Endometrium (tissue), 2 donors: Measurements from ENCODE around the gene PTPN7.
"Not testable (repeated sequence)": the region's sequence is repeated elsewhere in the genome, so short reads cannot be mapped to it uniquely, and the experiment has no call there.

Source experiments
- FAIRE-seq: peaks from 2 replicates; lab custom pipeline; 2012; peaks lifted over from hg19 to GRCh38; lab: Jason Lieb, UNC
- donor health status: control.
- donor health status: control.

Gene PTPN7

DNA sequence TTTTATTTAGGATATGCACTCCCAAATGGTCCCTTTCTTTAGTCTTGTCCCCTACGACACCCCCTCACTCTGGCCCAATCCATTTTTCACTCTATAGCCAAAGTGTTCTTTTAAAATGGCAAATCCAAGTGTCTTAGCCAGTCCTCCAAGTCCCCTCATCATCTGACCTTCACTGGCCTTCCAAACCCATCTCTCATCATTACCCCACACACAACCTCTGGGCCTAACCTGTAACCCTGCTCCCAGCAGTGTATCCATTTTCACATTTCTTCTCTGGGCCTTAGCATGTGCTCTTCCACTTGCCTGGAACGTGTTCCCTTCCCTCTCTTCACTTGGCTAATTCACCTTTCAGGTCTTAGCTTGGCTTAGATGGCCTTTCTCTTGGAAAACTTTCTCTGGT, 9.4 kb downstream of the PTPN7 start:
- FAIRE-seq = no peak

DNA sequence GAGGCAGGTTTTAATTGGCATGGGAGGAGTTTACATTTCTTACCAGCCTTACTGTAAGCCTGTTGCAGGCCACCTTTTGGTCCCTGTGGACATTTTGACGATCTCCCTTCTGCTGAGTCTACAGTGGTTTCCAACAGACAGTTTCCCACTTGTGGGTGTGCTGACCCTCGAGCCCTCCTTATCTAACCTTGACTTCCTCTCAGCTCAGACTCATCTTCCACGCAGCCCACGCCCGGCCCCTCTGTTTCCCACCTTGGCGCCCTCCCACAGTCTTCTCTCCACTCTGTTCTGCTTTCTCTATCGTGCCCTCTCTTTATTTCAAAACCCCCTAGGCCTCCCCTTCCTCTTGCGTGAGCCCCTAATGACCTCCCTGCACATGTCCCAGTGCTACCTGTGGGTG, 9.8 kb downstream of the PTPN7 start:
- FAIRE-seq = no peak

DNA sequence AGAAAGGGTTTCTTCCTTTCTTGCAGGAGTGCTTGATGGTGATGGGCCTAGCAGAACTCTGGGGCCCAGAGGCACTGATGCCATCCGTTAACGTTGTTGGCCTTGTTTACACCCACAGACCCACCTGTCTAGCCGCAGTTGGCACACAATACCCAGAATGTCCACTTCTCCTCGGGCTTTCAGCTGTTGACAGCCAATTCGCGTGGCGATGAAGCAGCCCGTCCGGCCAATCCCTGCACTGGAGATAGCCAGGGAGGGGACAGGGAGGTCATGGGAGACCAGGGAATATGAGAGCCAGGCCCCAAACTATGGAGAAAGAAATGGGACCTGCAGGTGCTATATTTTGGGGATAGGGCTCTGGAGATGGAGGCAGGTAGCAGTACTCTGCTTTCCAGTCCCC, 10.2 kb downstream of the PTPN7 start:
- FAIRE-seq = no peak

DNA sequence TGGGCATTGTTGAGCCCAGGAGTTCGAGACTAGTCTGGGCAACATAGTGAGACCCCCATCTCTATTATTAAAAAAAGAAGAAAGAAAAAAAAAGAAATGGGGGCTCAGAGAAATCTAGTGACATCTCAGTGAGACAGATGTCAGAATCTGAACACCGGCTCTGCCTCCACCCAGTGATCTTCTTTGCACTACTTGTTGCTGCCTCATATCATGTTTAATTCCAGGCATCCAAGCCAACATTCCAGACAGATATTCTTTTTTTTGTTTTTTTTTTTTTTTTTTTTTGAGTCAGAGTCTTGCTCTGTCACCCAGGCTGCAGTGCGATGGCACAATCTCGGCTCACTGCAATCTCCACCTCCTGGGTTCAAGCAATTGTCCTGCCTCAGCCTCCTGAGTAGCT, 10.8 kb downstream of the PTPN7 start:
- FAIRE-seq = no peak

DNA sequence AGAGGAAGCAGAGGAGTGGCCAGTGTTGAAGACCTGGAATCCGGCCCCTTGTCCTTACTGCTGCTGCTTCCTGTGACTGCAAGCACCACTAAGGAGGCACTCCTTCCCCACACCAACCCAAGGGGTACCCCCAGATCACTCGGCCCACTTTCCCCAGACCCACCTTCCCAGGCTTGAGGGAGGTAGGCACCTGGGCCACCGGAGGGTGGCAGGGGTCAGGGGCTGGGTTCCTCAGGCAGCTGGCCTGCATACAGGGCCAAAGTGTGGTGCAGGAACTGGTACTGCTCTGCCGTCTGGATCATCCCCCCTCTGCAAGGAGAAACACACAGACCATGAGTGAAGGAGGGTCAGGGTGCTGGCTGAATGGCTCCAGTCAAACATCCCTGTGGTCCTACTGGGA, 12.0 kb downstream of the PTPN7 start:
- FAIRE-seq = no peak

DNA sequence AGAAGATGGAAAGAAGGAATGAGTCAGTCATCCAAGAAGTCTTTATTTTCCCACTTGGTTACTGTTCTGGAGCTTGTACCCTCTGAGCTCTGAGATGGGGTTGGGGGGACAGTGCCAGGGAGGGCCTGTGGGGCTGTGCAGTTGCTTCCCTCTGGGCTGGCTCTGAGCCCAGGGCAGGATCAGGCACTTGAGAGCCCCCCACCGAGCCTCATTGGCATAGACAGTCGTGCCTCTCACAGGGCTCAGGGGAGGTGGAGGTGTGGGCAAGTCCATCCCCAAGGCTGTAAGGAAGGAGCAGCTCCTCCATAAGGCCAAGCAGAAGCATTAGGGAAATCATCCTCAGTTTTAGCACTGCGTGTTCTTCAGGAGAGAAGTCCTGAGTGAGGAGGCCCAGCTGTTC, 13.4 kb downstream of the PTPN7 start:
- no peak for FAIRE-seq

DNA sequence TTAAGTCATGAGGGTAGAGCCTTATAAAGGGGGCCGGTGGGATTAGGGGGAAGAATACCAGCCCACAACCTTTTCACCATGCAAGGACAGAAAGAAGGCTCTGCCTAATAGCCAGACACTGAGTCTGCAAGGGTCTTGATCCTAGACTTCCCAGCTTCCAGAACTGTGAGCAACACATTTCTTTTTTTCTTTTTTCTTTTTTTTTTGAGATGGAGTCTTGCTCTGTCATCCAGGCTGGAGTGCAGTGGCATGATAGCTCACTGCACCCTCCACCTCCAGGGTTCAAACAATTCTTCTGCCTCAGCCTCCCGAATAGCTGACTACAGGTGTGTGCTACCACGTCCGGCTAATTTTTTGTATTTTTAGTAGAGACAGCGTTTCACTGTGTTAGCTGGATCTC, 14.1 kb downstream of the PTPN7 start:
- no peak for FAIRE-seq

DNA sequence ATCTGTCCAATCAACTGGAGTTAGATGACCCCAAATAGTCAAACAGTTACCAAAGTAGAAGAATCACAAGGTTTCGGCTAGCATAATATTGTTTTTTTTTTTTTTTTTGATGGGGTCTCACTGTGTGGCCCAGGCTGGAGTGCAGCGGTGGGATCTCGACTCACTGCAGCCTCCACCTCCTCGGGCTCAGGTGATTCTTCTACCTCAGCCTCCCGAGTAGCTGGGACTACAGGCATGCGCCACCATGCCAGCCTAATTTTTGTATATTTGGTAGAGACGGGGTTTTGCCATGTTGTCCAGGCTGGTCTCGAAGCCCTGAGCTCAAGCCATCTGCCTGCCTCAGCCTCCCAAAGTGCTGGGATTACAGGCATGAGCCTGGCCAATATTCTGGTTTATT, 14.7 kb downstream of the PTPN7 start:
- not testable (repeated sequence) for FAIRE-seq

DNA sequence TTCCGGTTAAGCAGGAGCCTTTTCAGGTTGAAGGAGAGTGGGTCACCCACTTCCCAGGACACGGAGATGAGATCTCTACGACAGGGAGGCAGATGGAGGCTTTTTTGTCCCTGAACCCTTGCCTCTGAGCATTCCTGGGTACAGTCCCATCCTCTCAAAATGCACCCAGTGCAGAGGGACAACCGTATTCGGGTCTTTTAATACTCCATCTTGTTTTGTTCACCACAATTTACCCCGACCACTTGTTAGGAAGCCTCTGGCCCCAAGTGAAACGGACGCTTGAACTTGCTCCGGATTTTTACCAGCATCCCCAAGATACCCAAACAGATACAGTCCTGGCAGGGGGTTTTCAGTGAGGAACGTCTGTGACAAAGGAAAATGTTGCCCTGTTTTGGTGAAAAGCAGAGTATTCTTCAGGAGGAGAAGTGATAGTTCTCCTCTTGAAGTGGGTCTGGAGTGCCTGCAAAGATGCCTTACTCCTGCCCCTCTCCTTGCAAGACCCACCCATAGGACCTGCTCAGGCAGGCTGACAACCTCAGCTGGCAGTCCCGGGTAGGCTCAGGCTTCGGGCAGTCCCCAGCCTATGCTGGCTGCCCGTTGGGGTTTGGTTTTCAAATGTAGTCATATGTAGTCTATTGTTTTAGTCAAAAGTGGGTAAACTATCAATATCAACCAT, 15.2 kb downstream of the PTPN7 start:
- FAIRE-seq = no peak

DNA sequence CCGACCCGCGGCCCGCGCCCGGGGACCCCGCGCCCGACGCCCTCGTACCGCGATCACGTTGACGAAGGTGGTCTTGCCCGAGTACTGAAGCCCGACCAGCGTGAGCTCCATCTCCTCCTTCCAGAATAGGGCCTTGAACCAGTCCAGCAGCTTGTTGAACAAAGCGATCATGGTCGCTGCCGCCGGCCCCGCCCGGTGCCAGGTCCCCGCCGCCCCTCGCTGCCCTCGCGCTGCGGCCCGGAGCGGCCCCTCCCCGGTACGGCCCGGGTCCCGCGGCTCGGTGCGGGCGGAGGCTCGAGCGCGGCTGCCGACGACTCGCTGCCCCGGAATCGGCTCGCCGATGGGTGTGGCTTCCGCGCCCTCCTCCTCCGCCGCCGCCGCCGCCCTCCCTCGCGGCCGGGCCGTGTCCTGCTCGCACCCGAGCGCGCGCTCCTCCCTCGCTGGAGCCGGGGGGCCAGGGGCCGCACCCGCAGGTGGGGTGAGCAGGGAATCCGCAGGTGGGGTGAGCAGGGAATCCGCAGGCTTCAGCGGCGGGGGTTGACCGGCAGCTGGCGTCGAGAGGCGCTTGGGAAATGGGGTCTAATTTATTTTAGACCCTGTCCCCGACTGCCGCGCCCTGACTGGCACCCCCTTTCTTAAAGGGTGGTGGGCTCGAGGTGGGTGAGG, 15.9 kb downstream of the PTPN7 start, which contains the start of gene ARL8A:
ARL8A (minus strand) TSS at position 336 of the 666 bp plus-strand sequence; CDS start at position 171, 165 bp downstream.
- no peak for FAIRE-seq

DNA sequence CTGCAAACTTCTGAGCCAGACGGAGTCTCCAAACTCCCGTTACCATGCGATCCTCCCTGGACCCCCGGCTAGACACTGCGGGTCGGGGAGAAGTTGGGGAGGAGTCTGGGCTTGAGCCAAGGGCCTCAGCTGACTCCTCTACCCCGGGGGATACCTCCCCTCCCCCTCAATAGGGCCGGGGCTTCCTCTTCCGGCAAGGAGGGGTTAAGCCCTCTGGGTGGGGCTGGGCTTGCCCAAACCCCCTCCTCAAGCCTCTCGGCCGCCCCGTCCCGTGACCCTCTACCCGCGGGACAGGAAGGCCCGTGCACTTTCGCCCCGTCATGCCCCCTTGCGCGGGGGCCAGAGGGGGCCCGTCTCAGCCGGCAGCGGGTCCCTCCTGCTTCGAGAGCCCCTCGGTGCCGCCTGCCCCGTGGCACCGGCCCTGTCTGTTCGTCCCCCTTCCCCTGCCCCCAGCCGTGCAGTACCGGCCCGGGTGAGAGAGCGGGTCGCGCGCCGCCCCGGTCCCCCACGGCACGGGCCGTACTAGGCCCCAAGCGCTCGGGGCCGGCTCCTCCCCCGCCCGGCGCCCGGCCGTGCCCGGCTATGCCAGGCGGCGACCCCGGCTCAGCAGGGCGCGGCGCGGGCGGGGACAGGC, 16.5 kb downstream of the PTPN7 start:
- no peak for FAIRE-seq

DNA sequence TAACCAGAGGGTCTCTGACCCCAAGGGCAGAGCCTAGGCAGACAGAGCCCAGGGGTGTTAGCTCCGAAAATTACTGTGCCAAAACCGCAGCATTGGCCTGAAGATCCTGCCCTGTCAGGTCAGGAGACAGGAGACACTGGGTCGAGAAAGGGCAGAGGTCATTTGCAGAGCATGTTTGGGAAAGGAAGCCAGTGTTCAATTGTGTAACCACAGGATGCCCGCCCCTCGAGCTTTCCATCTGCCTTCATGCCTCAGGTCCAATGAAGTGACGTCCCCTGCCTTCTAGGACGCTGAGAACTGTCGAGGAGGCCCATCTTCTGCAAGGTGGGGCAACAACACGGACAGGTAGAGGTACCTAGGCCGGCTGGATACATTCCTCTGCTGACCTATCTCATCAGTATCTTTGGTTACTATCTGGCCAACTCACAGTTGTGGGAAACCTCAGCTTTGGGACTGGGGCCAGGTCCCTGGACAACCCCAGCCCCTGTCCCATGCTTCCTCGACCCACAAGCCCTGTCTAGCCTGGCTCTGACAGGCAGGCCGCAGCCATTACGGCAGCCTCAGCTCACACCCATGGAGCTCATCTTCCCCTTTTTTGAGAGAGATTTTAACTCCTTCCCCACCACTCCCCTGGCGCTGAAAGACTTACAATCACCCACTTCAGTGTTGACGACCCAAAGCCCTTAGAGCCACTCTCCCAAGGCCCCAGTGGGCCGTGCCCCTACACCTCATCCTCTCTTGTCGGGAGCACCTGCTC, 17.2 kb downstream of the PTPN7 start:
- no peak for FAIRE-seq

DNA sequence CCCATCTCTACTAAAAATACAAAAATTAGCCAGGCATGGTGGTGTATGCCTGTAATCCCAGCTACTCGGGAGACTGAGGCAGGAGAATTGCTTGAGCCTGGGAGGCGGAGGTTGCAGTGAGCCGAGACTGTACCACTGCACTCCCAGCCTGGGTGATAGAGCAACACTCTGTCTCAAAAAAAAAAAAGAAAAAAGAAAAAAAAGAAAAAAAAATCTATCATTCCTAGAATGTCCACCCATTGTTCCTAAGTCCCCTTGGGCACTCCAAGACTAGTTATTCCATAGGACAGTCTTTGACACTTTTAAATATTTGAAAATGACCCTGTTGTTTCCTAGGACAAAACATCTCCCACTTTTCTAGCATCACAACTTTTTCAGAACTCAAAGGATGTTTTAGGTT, 18.9 kb downstream of the PTPN7 start:
- not testable (repeated sequence) for FAIRE-seq

DNA sequence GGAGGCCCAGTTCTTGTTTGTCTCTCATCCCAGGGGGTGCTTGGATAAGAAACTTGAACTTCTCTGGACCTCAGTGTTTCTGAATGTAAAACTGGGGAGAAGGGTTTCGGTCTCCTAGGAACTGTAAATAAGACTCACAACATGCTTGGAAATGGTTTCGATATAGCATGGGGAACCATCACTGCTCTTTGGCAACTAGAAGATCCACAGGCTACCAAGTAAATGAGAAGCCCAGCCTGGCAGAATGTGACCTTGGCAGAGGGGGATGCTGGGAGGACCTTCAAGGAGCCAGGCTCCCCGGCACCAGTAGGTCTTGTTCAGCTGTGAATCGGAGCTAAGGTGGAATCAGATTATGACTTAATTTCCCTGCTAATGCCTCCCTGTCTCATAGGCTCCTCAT, 19.6 kb downstream of the PTPN7 start:
- FAIRE-seq = no peak

DNA sequence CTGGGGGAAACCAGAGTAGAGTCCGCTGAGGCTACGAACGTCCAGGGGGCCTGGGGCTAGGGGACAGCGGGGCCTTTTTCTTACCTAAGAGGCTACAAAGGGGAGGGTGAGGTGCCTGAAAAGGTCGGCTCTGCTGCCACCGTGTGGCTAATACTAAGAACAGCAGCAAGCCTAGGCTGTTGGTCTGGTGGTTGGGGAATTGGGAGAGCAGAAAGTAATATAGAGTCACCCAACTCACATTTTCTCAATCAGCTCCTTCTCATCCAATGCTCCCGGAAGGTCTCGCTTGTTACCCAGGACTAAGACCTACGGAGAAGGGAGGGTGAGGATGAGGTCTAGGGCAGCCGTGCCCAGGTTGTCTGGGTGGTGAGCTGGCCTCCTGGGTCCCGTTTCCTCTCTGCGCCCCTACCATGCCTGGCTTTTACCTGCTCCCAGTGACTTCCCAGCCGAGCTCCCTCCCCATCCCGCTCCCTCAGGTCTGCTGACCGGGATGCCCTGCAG, 25.1 kb downstream of the PTPN7 start:
- FAIRE-seq = no peak

DNA sequence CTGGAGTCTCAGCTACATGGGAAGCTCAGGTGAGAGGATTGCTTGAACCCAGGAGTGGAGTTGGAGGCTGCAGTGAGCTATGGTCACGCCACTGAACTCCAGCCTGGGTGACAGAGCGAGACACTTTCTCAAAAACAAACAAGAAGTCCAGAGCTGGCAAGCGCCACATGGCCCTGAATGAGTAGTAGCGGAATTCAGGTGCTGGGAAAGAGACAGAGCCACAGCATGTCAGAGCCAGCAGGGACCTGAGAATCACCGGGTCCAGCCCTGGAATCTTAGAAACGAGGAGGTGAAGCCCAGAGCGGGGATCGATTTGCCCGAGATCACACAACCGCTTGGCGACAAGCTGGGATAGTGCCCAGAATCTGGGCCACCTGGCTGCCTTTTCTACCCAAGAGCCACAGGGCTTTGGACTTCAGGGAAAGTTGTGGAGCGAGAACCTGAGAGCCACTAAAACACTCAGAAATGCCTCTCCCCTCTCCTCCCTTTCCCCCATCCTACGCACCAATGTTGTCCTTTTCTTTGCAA, 25.7 kb downstream of the PTPN7 start:
- FAIRE-seq = no peak

DNA sequence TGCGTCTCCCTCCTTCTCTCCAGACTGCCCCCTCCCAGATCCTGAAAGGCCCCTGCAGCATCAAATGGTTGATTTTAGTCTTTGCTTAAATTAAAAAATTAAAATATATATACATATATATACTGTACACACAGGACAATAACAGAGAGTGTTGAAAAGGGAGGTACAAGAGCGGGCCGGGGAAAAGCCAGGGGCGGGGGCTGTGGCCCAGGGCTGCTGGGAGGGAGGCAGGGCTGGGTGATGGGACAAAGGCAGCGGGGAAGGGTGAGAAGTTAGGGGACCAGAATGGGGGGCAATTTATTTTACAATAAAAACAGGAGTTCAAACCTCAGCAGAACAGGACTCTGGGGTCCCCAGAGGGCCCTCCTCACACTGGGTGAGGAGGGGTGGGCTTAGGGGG, 26.4 kb downstream of the PTPN7 start:
- FAIRE-seq = no peak

DNA sequence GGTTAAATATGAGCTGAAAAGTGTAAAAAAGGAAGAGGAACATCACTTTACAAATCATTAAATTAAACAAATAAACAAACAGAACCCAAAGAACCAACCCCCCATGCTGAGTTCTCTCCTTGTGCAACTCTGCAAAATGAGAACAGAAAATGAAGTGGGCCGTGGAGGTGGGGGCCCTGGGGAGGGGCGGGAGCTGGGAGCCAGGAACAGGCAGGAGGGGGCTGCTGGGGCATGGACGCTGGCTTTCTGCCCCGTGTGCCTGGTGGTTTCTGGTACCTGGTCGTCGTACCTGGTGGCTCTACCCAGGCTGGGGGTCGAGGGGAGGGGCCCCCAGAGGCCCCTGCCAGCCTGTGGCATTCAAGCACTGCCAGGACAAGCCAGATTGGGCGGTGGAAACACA, 26.9 kb downstream of the PTPN7 start:
- no peak for FAIRE-seq

DNA sequence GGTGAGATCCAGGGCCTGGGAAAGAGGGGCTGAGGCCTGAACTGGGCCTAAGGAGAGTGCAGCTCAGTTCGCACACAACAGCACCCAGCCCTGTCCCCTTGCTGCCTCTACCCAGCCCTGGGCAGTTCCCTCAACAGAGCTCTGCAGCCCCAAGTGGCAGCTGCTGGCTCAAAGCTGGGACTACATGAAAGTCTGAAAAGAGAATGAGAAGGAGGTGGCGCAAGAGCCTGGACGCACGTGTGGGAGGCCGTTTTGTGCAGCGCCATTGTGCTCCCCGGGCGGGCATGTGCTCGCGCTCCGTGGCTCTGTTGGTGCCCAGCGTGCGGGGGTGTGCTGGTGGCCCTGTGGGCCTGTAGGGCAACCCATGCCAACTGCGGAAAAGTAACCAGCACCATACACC, 27.4 kb downstream of the PTPN7 start:
- no peak for FAIRE-seq

DNA sequence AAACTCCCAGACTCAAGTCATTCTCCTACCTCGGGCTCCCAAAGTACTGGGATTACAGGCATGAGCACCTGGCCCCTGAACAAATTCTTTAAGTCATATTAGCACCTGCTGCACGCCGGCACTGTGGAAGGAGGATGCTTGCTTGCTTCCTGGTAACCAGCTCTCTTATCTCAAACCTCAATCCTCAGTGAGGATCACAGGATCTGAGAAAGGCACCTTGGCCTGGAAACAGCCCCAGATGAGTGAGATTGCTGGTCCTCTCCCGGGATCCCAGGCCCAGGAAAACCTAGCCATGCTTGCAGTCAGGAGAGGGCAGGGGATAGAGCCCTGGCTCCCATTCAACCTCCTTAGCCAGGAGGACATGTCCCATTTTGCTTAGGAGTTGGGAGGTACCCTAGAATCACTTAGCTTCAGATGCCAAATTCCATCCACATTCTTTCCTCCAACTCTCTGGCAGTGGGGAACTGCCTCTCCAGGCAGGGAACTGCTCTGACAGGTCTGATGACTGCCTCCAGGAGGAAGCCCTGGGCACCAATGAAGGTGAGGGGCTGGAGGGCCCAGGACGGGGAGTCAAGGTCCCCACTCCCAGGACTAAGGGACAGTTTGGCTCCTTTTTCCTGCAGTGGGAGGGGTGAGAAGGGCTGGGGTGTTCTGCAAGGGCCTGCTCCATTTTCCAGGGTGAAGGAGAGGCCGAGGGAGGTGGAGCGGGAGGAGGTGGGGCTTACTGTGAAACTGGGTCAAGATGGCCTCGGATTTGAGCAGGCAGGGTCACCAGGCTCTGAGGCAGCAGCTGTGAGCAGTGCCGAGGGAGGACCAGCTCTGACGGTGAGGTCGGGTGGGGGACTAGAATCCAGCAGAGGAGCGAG, 28.2 kb downstream of the PTPN7 start:
- FAIRE-seq = no peak

DNA sequence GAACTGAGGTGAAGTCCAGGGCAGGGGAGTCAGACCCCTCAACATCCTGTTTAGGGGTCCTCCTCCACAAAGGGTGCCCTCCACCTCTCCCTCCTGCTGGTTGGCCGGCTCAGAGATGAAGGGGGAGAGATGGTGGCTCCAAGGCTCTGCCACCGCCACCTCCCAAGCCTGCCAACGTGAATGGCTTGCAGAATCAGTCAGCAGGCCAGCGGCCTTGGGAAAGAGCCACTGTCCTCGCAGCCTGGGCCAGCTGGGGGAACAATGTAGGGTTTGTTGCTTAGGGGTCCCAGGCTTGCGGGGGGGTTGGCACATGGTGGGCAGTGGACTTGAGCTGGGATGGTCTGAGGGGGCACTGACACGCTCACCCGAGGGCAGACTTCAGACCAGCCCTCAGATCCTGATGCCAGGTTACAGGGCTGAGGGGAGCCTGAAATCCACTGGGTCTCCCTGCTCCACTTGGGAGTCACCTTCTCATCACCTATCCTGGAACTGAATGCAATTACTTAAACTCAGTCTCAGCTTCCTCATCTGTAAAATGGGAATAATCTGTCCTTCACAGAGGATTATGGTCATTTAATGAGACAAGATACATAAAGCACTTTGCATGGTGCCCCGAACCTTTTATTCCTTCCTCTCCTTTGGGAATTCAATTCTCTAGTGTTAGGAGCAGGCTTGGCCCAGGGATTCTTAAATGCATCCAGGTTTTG, 29.4 kb downstream of the PTPN7 start:
- FAIRE-seq = no peak
